ENCODE results near the gene COL25A1.
A peak's percentile ranks its signal among the peaks of the same experiment; 100 is the strongest.

COL25A1 gene

DNA sequence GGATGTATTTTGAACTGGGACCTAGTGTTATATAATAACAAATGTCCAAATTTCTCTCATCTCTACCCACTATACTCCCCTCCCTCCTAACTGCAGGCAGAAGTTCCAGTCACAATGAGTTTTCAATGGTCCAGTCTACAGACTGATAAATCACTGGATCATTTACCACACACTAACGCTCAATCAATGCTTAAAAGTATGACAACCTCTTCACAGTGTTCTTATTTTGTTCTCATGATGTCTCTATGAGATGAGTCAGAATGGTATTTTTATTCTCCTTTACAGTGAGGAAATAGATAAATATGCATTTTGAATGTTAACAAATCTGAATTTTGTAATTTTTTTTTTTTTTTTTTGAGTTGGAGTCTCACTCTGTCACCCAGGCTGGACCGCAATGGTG is 455.9 kb downstream of the COL25A1 start:
- no peak for DNase-seq

DNA sequence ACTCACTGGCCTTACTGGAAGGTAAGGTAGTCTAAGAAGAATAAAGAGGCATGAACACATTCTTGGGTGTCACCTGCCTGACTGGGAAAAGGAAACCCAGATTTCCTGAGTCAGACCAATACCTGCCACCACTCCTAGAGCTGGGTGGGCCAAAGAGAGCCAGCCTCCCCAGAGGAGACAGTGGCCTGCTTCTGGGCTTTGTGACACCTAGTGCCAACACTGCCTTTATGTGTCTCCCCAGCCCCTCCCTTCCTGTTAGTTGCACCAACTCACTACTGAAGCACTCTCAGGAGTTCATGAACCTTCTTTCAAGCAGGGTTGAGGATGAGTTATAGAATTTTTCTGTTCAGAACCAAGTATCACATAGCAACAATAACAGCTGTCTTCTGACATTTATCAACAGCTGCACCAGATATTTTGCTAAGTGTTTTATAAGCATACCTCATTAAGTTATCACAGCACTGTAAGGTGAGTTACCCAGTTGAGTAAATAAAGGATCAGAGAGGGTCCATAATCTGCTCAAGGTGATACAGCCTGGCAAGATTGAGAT is 462.0 kb downstream of the COL25A1 start:
- no peak for DNase-seq

DNA sequence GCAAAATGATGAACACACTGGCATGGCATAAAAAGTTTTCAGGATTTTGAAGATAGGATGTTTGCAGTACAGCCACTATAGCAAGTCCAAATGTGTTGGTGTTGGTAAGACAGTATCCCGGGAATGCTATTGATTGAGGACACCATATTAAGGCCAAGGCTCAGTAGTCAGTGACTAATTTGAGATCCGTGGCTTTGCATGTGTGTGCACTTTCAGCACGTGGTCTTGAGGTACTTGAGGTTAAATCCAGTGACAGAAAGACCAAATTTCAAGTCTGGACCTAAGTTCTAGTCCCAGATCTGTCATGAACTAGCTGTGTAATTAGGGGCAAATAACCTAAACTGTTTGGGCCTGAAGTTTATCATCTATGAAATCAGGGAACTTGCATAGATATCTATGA is 463.1 kb downstream of the COL25A1 start:
- DNase-seq = no peak

DNA sequence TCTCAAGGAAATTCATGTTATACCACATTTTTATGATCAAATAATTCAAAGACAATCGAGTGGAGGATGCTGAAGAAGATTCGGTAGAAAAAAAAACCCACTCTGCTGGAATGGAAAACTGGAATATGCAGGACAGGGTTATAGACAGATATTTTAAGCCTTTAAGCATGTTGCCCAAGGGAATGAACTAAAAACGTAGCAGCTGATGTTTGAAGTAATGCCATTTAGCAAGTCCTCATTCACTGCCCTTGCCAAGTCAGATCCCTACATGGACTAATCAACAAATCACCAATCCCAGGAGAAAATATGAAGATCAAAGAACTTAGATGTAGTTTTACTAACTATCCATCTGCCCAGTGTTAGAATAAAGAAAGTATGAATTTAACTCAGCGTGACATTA is 464.0 kb downstream of the COL25A1 start:
- no peak for DNase-seq

DNA sequence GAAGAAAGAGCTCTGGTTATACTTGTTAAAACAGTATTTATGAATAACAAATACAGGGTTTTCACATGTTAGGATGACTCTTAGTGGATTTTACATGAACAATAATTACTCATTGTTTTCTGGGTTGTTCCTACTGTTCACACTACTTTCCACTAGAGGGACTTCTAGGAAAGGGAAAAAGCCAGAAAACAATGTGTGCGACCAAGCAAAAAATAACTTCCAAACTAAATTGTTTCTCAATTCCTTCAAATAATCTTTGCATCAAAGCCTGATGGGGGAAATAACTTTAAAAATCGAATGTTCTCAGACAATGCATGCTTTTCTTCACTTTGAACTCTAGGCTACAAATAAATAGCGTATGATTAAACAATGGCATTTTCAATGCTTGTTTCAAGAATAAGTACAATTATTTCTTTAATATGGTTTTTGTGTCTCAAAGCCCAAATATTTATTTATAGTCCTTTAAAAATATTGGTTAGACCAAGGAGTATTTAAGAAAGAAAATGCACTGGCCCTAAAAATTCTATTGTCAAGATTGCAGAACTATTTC is 467.5 kb downstream of the COL25A1 start:
- peak; percentile 41 for DNase-seq

DNA sequence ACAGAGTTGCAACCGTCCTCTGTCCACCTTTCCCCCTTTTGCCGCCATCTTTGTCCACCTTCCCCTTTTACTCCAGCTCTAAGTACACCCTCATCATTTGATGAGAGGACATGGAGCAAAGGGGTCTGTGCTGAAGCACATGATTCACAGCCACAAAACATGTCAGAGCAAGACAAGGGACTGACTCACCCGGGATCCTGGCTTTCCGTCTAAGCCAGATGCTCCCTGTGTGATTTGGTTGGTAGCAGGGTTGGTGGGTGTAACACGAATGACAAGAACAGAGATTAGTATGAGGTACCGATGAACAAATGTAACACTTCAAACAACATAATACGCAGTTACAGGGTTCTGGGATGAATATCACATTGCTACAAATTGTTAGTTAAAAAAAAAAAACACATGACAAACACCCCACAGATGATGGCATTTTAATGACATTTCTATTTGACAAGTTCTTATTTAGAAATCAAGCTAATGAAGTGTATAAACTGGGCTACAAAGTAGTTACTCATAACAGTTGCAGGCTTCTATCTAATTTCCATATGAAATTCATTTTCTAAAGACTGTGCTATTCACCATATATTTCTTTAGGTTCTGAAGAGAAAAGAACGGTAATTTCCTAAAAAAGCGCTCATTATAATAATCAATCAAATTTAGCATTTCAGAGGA is 468.2 kb downstream of the COL25A1 start:
- no peak for DNase-seq

DNA sequence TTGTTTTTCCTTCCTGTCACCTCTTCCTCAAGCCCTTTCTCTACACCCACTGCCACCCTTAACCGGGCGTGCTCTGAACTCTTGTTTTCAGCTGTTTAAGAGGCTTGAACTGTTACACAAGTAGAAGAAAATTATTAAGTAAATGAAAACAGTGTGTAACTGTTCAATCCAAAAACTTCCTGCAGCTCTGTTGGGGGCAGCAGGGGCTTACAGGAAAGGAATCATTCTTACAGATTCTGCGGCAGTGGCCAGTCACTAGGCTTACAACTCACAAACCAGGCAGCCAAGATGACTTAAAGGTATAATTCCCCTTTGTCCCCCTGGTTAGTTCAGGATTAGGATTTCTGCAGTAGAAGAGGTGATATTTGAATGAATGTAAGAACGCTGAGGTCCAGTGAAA is 469.4 kb downstream of the COL25A1 start:
- DNase-seq = no peak

DNA sequence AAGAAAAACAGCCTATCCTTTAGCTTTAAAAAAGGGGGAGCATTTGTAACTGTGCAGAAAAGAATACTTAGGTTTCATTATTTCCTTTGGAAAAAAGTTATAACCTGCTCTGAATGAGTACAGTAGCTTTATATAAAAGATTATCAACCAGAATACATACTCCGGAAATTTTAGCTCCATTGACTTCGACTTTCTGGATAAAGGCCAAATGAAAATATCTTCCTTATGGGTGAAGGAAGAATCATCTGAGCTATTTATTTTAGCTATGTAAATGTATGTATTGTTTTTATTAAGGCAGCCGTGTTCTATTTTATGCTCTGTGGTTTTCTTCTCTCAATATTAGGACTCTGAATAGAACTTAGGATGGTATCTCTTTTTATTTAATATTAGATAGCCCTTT is 470.6 kb downstream of the COL25A1 start:
- DNase-seq = no peak

DNA sequence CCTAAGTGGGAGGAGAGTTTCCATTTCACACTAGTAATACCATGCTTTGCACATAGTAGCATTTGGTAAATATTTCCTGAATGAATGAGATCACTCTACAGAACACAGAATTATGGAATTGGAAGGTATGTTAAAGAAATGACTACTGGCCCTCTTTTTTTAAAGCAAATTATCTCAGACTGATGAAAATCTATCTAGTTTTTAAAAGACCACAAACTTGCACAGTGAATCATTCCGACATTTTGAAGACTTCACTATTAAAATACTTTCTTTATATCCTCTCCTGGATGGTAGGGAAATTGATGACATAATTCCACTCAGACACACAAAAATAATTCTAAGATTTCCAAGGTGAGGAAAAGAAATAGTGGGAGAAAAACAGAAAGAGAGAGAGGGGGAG is 471.2 kb downstream of the COL25A1 start:
- DNase-seq = no peak

DNA sequence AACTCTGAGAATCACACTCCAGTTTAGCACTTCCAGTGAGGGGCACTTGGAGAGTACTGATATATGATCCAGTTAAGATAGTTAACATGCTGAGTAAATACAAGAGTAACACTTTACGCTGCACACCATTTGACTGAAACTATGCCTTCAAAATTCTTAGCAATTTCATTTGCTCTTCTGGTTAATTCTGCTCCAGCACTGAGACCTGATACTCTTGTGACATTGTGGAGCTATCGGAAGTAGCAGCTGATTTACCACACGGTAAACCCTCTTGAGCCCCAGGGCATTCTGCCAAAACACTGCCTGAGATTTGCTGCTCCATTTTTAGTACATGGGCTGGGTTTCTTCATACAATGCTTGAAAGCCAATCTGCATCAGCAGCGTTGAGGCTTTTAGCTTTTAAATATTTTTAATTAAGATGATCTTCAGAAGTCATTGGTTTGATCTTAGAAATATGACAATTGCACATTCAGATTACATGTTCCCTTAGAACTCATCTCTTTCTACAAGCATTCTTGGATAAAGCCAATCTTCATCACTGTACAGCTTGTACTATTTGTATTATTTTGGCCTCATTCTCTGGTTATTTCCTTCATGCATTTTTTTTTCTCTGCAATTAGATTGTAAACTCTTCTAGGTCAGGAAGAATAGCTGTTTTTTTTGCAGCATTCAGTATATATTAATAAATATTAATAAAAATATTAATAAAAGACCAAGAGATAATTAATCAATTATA is 471.8 kb downstream of the COL25A1 start:
- no peak for DNase-seq

DNA sequence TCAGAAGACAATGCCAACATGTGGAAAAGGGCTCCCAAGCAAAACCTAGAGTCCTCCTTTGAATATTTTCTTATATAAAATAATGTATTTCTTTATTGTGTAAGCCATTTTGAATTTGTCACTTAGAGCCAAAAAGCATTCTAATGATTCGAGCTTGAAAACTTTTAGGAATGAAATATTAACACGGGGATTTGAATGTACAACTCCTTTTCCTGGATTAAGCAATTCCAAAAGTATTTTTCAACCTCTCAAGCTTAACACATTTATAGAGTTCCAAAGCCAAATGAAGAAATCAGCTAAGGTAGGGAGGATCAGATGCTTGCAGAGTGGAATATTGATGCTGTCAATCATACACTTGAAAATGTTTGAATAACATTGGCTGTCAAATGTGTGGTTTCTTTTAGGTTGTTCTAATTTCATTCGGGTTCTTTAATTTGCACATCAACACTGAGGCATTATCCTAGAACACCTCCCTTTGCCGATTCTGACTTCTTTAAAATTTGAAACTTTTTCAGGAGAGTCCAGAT is 472.4 kb downstream of the COL25A1 start:
- DNase-seq = no peak

DNA sequence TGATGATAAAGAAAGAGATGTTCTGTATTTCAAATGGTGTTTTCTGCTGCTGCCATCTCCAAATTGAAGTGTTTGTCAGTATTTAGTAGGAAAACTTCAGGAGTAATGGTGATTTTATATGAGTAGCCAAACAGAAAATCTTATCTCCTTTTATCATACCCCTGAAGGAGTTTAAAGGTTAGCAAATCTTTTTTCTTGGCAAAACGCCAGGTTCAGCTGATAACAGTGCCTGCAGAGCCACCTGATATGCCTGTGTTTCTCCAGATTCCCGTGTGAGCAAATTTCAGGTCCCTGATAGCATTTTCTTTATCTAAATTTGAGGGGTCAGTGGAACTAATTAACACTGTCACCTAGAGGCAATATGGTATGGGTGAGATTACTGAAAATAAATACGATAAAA is 473.8 kb downstream of the COL25A1 start:
- no peak for DNase-seq

DNA sequence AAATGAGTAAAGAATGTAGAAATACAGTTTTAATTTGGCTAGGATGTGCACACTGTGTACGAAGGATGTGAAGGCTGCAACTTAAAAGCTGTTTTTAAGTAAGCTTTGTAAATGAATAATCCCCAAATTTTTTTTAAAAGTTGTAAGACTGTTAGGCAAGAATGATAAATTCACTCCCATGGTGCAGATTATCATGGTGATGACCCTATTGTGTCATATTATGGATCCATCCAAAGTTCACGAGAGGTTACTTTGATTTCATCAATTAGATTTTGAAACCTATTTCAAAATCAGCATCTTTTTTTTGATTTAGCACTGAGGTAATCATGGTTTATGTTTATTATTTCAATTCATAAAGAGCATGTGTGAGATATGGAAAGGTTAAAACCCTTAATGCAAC is 476.7 kb downstream of the COL25A1 start:
- no peak for DNase-seq

DNA sequence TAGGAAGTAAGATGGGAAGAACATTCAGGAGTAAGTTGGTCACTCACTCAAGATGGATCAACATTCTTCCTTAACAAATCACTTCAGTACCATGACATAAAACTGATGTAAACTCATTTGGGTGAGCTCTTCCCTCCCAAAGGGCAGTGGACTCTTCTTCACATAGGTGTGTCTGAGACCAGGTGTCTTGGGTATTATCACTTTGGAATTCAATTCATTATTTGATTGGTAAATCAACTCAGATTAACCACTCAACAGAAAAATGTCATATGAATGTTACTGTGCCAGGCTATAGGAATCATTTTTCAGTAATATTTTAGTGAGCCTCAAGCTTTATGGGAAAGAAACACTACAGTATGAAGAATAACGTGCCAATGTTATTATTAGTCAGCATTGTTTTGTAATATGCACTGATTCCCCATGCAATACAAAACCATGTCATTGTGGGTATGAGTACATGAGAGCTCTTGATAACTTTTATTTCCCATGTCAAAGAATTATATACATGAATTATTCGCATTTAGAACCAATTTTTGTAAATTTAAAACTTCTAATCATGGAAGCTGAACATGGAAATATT is 481.0 kb downstream of the COL25A1 start:
- no peak for DNase-seq

DNA sequence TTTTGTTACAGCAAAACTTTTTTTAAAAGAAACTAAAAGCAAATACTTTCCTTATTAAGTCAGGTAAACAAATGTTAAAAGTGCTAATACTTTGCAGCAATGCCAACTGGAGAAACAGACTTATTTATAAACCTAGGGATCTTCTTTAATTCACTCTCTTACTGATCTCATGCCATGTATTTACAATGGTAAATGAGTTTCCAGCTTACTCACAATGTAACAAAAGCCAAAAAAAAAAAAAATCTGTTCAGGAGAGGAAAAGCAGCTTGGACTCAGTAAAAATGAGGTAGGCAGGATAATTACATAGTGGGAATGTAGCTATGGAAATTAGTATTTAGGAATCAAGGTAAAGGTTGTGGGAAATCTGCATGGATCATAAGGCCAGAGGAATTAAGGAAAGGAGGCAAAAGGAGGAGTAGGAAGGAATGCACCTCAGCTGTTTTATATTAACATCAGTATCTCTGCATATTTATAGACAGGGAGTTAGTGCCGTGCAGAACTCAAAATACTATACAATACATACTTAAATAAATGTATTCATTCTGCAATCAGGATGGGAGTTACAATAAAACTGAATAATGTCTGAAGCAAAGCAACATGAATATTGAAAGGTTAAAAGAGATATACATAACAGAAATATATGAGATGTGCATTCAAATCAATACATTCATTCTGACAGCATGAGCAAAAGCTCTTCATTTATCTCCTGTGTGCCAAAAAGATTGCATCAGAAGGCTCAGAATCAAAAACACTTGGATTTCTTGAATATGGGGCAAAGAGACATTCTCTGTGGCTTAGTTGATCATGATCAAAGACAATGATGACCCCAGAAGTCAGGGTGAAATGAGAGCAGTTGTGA is 481.7 kb downstream of the COL25A1 start:
- no peak for DNase-seq

DNA sequence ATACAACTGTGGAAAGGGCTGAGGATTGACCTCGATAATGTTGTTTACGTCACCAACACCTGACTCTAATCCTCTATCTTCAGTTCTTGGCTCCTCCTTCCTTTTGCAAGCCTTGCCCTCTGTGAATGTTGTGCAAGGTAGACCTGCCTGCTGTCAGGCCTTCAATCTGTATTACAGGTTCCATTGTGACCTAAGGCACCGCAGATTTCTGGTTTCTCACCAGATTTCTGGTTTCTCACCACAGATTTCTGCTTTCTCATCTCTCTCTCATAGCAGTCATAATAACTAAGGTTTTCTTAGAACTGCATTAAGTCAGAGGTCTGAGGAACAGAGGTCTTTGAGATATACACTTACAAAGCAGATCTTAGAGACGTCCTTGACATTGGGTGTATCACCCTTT is 488.1 kb downstream of the COL25A1 start:
- DNase-seq = no peak

DNA sequence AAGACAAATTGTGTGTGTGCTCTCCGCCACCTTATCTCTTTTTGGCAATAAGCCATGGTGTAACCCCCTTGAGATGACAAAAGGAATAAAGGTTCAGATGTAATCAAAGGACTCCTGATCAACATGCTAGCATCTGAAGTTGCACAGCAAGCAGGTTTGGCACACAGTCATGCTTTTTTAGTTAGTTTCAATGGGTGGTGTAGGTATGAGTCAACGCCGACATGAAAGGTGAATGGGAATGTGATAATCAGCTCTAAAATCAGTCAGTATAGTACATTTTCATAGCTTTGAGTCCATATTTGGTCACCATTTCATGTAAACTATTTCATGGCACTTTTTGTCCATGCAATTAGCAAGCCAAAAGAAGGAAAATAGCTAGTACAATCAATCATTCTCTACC is 489.2 kb downstream of the COL25A1 start:
- no peak for DNase-seq

DNA sequence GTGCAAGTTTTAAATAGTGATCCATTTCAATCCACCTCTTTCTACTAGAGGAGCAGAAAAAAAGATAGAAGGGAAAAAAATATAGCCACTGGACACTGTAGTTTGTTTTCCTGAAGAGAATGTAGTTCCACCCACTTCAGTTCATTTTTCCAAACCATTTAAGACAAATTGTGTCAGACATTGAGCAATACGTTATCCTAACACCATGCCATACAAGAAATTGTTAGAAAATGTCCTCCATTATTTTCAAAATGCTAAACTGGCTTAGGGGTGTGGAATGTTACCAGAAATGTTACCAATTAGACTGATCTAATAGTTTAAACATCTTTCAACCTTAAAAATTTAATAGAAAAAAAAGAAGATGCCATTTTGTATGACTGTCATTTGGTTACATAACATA is 491.0 kb downstream of the COL25A1 start:
- no peak for DNase-seq

DNA sequence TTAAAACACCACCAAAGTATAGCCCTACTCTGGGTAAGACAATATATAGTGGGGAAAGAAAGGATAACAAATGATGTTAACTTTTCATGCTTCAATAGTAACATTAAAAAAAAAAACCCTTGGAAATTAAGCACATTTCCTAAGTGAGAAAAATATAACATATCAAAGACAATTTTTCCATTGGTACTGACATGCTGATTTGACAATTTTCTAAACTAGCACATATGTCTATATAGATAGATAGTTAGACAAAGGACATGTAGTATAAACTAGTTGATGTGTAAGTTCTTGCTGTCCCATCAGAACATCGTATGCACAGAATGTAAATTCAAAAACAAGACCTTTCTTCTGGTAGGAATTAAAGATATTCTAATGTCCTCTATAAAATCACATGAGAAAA is 492.4 kb downstream of the COL25A1 start:
- no peak for DNase-seq

DNA sequence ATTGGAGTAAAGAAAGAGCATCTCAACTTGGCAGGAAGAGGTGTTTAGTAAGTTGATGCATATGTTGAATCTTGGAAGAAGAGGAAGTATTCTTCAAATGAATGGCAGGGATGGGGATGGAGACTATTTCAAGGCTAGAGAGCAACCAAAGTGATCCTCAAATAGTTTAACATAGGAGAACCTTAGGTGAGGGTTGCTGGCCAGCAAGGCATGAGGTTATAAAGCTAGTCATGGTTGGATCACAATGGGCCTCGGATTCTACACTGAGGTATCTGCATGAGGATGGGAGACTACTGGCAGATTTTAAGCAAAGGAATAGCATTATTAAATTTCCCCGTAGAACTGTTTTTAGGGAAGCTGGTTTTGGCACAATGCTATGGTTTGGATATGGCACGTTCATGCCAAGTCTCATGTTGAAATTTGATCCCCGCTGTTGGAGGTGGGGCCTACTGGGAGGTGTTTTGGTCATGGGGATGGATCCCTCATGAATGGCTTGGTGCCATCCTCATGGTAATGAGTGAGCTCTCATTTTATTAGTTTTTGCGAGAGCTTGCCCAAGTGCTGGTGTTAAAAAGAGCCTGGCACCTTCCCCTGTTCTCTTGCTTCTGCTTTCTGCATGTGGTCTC is 497.7 kb downstream of the COL25A1 start:
- no peak for DNase-seq

DNA sequence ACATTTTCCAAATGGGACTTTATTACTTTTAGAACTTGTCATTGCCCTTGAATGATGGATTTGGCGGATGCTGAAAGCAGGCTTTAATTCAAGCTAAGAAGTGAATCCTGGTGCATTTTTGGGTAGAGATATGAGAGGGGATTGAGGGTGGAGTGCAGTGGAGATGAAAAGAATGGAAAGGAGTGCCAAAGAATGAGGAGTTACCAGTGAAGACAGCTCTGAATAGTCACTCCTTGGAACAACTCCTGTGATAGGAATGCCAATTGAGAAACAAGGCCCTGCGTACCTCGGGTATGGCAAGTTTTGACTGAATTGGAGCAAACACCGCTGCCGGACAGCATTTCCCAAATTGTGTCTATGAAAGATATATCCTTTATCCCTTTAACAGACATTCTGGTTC is 503.2 kb downstream of the COL25A1 start:
- DNase-seq = no peak

DNA sequence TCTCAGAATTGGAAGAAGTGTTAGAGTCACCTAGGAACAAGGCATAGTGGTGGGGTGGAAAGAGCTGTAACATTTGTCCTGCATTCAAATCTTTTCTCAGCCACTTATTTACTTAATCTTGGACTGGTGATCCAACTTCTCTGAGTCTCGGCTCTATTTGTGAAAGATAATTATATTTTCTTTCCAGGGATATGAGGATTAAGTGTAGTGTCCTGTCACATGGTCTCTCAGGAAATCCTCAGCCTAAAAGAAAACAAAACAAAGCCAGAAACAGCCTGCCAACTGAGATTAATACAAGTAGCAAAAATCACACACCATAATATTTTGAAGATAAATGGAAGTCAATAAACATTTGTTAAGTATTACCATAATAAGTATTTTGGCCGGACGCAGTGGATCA is 506.3 kb downstream of the COL25A1 start:
- no peak for DNase-seq

Data from retina (tissue), 1 donor.